ENCODE data around the gene AFAP1. TPM values are rescaled to one million over a fixed set of nuclear protein-coding genes. Genes with fewer than 3 reads are reported as not detected.
"Not testable (repeated sequence)": the region's sequence is repeated elsewhere in the genome, so short reads cannot be mapped to it uniquely, and the experiment has no call there.

Gene AFAP1
- total RNA-seq, 2 experiments from 2014 or later, result 18.1 to 18.7 TPM

GRCh38 chr4:7933651-7934510 lies 5.8 kb downstream of the AFAP1 start:
- POLR2A ChIA-PET, result no interaction called here
- CTCF ChIA-PET, result no interaction called here

GRCh38 chr4:7932287-7932686 lies 7.4 kb downstream of the AFAP1 start:
- CTCF ChIA-PET, result no interaction called here

DNA sequence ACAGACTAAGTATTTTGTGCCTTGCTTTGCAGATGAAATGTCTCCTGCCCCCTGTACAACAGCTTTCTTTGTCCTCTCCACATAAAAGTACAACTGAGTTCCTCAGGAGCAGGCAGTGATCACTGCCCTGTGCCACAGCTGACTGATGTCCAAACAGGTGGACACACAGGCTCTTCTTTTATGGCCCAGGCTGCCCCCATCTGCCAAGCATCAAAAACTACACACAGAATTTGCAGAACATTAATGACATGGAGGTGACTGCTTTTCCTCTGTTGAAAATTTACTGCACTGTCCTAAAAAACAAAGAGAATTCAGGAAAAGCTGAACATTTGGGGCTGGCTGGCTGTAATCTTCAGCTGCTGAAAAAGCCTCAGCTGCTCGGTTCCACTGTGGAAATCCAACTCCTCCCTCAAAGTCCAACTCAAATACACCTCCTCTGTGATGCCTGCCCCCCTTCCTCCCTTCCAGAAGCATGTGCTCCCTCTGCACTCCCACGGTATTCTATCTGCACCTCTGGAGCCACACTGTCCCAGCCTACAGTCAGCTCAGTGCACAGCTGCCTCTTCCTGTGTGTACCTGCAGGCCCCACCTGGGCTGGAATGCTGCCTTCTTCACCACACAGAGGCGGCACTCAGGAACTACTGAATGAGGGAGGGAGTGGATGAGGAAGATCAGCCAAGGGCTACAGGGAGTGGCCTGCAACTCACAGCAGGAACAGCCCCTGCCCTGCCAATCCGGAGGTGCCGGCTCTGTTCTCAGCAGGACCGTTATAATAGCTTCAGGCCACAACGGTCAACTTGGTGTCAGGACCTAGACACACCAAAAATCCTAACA lies 10.3 kb downstream of the AFAP1 start:
- POLR2A ChIA-PET, result no interaction called here
- CTCF ChIA-PET, result interaction anchor here (2.0 kb wide), 1 partner anchor 51 kb away, joined by 5 read pairs; no protein-coding TSS in a partner anchor

More at GRCh38 chr4:7932287-7932686, 7.4 kb downstream of the AFAP1 start:
- POLR2A ChIA-PET, result no interaction called here

- ChIA-PET POLR2A (no interaction called here), CTCF (no interaction called here)
These were observed 10.9 kb downstream of the AFAP1 start for GRCh38 chr4:7928711-7929110.

DNA sequence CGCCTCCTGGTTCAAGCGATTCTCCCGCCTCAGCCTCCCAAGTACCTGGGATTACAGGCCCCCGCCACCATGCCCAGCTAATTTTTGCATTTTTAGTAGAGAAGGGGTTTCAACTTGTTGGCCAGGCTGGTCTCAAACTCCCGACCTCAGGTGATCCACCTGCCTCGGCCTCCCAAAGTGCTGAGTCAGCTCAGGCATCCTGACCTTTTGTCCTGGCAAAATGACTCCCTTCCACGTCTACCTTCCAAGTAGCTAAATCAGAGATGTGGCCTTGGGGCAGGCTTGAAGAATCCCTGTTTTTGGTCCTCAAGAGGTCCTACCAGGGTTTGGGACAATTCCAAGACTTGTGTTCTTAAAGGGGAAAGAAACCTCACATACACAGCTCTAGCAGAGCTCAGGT lies 12.8 kb downstream of the AFAP1 start:
- ChIA-PET CTCF (interaction anchor here (1.3 to 2.1 kb wide), 3 partner anchors 20 to 123 kb away, joined by 3 to 4 read pairs (median 3); no protein-coding TSS in a partner anchor), POLR2A (no interaction called here)

DNA sequence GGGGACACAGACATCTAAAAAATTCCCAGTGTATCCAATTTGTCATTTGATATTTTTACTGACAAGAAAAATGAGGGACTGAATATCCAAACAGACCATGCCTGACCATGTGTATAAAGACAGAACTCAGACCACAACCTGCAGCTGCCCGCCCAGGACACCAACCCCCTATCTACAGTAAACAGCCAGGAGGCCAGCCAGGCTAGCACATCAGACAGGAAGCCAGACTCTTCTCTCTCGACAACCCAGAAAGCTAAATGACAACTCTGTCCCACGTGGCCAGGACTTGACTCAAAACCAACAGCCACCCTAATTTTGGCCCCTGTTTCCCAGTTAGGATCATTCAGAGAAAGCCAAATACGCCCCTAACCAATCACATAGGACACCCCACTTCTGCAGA lies 15.1 kb downstream of the AFAP1 start:
- POLR2A ChIA-PET, result no interaction called here

GRCh38 chr4:7924163-7924562 lies 15.5 kb downstream of the AFAP1 start:
- CTCF ChIA-PET, result no interaction called here
- POLR2A ChIA-PET, result no interaction called here

More for the DNA sequence above, 15.1 kb downstream of the AFAP1 start:
- CTCF ChIA-PET, result no interaction called here

DNA sequence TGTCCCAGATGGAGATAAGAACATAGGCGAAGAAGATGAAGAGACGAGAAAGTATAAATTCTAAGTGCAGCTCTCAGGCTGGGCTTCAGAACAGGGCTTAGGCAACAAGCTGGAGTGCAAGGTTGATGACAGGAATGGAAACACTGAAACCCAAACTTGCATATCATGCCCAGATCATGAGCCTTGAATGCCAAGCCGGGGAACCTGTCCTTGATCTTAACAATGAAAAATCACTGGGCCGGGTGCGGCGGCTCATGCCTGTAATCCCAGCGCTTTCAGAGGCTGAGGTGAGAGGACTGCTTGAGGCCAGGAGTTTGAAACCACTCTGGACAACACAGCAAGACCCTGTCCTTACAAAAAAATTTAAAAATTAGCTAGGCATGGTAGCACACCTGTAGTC lies 17.2 kb downstream of the AFAP1 start:
- CTCF ChIA-PET, result no interaction called here
- POLR2A ChIA-PET, result no interaction called here

- ChIA-PET POLR2A (no interaction called here), CTCF (no interaction called here)
These were observed 20.7 kb downstream of the AFAP1 start for GRCh38 chr4:7918981-7919380.

DNA sequence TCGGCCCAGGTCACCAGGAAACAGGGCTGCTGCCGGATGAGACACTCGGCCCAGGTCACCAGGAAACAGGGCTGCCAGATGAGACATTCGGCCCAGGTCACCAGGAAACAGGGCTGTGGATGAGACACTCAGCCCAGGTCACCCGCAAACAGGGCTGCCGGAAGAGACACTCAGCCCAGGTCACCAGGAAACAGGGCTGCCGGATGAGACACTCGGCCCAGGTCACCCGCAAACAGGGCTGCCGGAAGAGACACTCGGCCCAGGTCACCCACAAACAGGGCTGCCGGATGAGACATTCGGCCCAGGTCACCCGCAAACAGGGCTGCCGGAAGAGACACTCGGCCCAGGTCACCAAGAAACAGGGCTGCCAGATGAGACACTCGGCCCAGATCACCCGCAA lies 21.5 kb downstream of the AFAP1 start:
- POLR2A ChIA-PET, CTCF ChIA-PET: not testable (repeated sequence)

GRCh38 chr4:7917669-7918068 lies 22.0 kb downstream of the AFAP1 start:
- POLR2A ChIA-PET, result no interaction called here
- CTCF ChIA-PET, result interaction anchor here (1.0 kb wide), 1 partner anchor 42 kb away, joined by 3 read pairs; no protein-coding TSS in a partner anchor

- ChIA-PET POLR2A (no interaction called here), CTCF (no interaction called here)
These were observed 23.8 kb downstream of the AFAP1 start for GRCh38 chr4:7915875-7916242.

- POLR2A ChIA-PET, result no interaction called here
These were observed 26.8 kb downstream of the AFAP1 start for GRCh38 chr4:7912826-7913225.

DNA sequence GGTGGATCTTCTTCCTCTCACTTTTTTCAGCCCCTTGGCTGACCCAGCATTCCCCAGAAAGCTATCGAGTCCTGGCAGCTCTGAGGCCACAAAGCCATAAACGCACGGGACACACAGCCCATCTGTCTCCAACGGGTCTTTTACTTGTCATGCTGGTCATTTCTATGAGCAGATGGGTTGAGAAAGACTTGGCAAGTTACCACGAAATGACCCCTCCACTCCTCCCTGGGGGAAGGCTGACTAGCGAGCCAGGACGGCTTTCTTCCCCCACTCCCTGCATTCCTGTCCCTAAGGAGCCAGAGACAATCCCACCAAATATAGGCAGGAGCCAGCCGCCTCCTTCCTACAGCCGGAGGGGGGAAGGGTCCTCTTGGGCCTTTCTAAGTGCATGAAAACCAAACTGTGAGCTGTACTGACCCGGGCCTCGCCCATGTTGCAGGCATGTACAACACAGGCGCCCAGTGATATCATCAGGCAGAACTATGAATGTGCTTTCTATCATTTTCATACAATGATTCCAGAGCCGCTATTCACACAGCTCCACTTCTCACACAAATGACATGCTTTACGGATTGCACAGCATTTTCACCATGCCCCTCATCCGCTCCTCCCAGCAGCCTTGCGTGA lies 28.6 kb downstream of the AFAP1 start:
- CTCF ChIA-PET, result no interaction called here
- POLR2A ChIA-PET, result no interaction called here

More at GRCh38 chr4:7912826-7913225, 26.8 kb downstream of the AFAP1 start:
- CTCF ChIA-PET, result interaction anchor here (1.5 kb wide), 1 partner anchor 74 kb away, joined by 4 read pairs; no protein-coding TSS in a partner anchor

GRCh38 chr4:7910263-7910896 lies 29.3 kb downstream of the AFAP1 start:
- CTCF ChIA-PET, result no interaction called here
- POLR2A ChIA-PET, result no interaction called here

DNA sequence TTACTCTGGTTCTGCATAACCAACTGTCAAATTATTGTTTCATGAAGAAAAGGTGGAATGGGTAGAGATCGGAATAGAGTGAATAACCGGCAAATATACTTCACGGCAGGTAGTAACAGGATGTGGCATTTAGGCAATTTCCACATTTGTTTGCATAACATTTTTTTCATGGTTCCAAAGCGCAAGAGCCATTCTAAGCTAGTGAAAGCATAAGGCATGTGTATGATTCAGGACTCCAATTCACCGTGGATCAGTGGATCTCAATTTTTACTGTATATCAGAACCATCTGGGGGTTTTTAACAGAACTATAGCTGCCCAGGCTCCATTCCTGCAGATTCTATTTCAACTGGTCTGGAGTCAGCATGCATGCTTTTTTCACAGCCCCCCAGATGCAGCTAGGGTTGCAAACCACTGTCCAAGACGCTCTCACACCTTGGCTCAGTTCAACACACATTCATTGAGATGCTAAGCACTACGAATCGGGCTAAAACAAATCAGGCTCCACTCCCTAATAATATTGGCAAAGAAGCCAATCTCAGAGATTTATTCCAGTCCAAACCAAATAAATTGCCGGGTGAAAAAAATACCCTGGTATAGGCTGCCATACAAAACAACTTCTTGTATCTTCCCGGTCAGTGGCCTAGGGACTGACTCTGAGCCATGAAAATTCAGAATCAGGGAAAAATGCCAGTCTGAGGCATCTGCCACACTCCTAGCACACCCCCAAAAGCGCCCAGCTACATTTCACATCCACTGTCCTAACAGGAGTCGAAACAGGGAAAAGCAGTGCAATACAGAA lies 30.0 kb downstream of the AFAP1 start:
- ChIA-PET POLR2A (interaction anchor here (0.5 kb wide), 1 partner anchor 14 kb away, joined by 5 read pairs; no protein-coding TSS in a partner anchor), CTCF (interaction anchor here (1.1 to 1.9 kb wide), 2 partner anchors 33 to 105 kb away, joined by 5 to 6 read pairs; no protein-coding TSS in a partner anchor)

DNA sequence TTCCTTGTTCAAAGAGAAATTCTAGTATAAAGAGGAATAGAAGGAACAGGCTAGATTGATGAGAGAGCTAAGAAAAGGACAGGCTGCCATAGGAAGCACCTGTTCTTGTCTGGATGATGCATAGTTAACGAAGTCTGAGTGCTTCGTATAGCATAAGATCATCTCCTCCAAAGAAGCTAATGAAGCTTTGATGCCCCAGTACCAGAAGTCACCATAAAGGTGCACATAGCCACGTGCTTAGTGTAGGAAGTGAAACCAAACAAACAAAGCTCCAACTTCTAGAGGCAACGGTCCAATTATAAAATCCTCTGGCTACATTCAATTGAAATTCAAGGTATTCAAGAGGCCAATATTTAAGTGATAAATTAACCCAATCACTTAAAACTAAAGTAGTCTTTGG lies 31.0 kb downstream of the AFAP1 start:
- ChIA-PET CTCF (interaction anchor here (1.1 to 1.9 kb wide), 2 partner anchors 32 to 104 kb away, joined by 5 to 6 read pairs; no protein-coding TSS in a partner anchor), POLR2A (no interaction called here)

DNA sequence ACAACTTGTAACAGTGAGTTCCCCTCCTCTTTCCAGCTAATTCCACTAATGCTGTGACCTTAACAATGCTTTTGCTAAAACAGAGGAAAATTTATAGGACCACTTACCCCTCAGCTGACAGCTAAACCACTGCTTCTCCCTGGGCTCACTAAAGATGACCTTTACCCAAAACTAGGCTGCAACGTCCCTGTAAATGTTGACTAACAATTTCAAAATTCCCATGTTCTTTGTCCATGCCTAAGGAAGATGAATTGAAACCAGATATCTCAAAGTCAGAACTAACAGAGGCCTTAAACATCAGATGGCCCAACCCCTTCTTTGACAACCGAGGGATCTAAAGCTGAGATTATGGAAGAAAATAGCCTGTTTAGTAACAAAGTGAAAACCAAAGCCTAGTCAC lies 32.5 kb downstream of the AFAP1 start:
- CTCF ChIA-PET, result interaction anchor here (1.3 kb wide), 1 partner anchor 20 kb away, joined by 3 read pairs; no protein-coding TSS in a partner anchor
- POLR2A ChIA-PET, result no interaction called here

All from activated CD8-positive, alpha-beta memory T cell treated with anti-CD3 and anti-CD28 coated beads for 36 hours (primary cell).